GM23338 (cell line): ENCODE results near the gene MAP4K4. TPM values are rescaled to one million over a fixed set of nuclear protein-coding genes. Genes with fewer than 3 reads are reported as not detected.

ENCODE experiments used
- ATAC-seq: fragments of 200-7000 bp; cut with Tn5 transposase; 3 replicates; pipeline ENCODE4 v1.9.1; 2020
- DNase-seq: peaks from one replicate; pipeline ENCODE4 v3.0.0-alpha.2; 2015; ENCODE audit warnings: low spot score
- H2AFZ ChIP-seq: fragments of 200-600 bp; sonication (generic); 2 replicates; pipeline ENCODE4 v1.8.0; 2016; ENCODE audit warnings: antibody characterized with exemption, mild to moderate bottlenecking, moderate library complexity
- H3F3A ChIP-seq: fragments of 200-600 bp; sonication (generic); replicated peaks from 2 replicates; pipeline ENCODE4 v1.8.0; 2017; ENCODE audit warnings: antibody characterized with exemption, mixed run types, low read depth
- H3K27ac ChIP-seq: fragments of 200-600 bp; sonication (generic); 2 replicates; pipeline ENCODE4 v1.6.1; 2016; ENCODE audit warnings: low read depth
- H3K27me3 ChIP-seq: fragments of 200-600 bp; sonication (generic); 2 replicates; pipeline ENCODE4 v1.8.0; 2016; ENCODE audit warnings: mild to moderate bottlenecking, mixed run types, moderate library complexity; ENCODE audit not compliant: insufficient read depth
- H3K36me3 ChIP-seq: fragments of 200-600 bp; sonication (generic); 2 replicates; pipeline ENCODE4 v1.8.0; 2016; ENCODE audit warnings: mild to moderate bottlenecking; ENCODE audit not compliant: insufficient read depth
- H3K4me1 ChIP-seq: fragments of 200-600 bp; sonication (generic); 2 replicates; pipeline ENCODE4 v1.8.0; 2016; ENCODE audit warnings: mild to moderate bottlenecking, moderate library complexity; ENCODE audit not compliant: insufficient read depth
- H3K4me2 ChIP-seq: fragments of 200-600 bp; sonication (generic); 2 replicates; pipeline ENCODE4 v1.7.1; 2017; ENCODE audit warnings: mixed run types
- H3K4me3 ChIP-seq: fragments of 200-600 bp; sonication (generic); 2 replicates; pipeline ENCODE4 v1.6.1; 2016; ENCODE audit warnings: mixed run types
- H3K79me2 ChIP-seq: fragments of 200-600 bp; sonication (generic); replicated peaks from 2 replicates; pipeline ENCODE4 v1.8.0; 2017; ENCODE audit warnings: mild to moderate bottlenecking; ENCODE audit not compliant: insufficient read depth
- H3K9me2 ChIP-seq: fragments of 200-600 bp; sonication (generic); 2 replicates; pipeline ENCODE4 v1.8.0; 2017; ENCODE audit not compliant: insufficient read depth
- H4K20me1 ChIP-seq: fragments of 200-600 bp; sonication (generic); replicated peaks from 2 replicates; pipeline ENCODE4 v1.8.0; 2017; ENCODE audit warnings: mild to moderate bottlenecking; ENCODE audit not compliant: insufficient read depth
- H3K27ac Mint-ChIP-seq: 2 replicates; pipeline ENCODE4 v1.8.0; 2020; ENCODE audit warnings: inconsistent platforms, mild to moderate bottlenecking, moderate library complexity, mixed read lengths
- H3K27me3 Mint-ChIP-seq: 3 replicates; pipeline ENCODE4 v1.8.0; 2022; ENCODE audit warnings: low read depth, mild to moderate bottlenecking, moderate library complexity, mixed read lengths, inconsistent platforms; ENCODE audit not compliant: insufficient read depth, poor library complexity
- H3K36me3 Mint-ChIP-seq: 3 replicates; pipeline ENCODE4 v1.8.0; 2021; ENCODE audit warnings: low read depth, mild to moderate bottlenecking, inconsistent platforms, moderate library complexity, mixed read lengths
- H3K4me1 Mint-ChIP-seq: 3 replicates; pipeline ENCODE4 v1.8.0; 2020; ENCODE audit warnings: mild to moderate bottlenecking, inconsistent platforms, mixed read lengths
- H3K4me3 Mint-ChIP-seq: 3 replicates; pipeline ENCODE4 v1.8.0; 2021; ENCODE audit warnings: moderate library complexity, mild to moderate bottlenecking, inconsistent platforms, mixed read lengths
- H3K9me3 Mint-ChIP-seq: 3 replicates; pipeline ENCODE4 v1.8.0; 2020; ENCODE audit warnings: moderate library complexity, mild to moderate bottlenecking, inconsistent platforms, mixed read lengths
- CREB1 ChIP-seq: fragments of 250-450 bp; sonication (Bioruptor Pico); IDR thresholded peaks from 2 replicates; pipeline ENCODE4 v1.5.0; 2020; ENCODE audit warnings: low read depth, mild to moderate bottlenecking, moderate library complexity
- EZH2 ChIP-seq: fragments of 200-600 bp; sonication (generic); IDR thresholded peaks from one replicate; pipeline ENCODE4 v1.8.0; 2017; ENCODE audit warnings: antibody characterized with exemption, mild to moderate bottlenecking, low read depth; ENCODE audit not compliant: unreplicated experiment
- JUNB ChIP-seq: IDR thresholded peaks from one replicate; pipeline ENCODE4 v1.6.1; 2016; ENCODE audit warnings: antibody characterized with exemption; ENCODE audit not compliant: unreplicated experiment
- NANOG ChIP-seq: IDR thresholded peaks from 2 replicates; pipeline ENCODE4 v1.6.1; 2016; ENCODE audit warnings: antibody characterized with exemption, borderline replicate concordance
- POLR2AphosphoS5 ChIP-seq: IDR thresholded peaks from 2 replicates; pipeline ENCODE4 v1.6.1; 2016; ENCODE audit warnings: antibody characterized with exemption, low read depth
- STAT1 ChIP-seq: IDR thresholded peaks from one replicate; pipeline ENCODE4 v1.6.1; 2016; ENCODE audit warnings: antibody characterized with exemption; ENCODE audit not compliant: unreplicated experiment
- polyA plus RNA-seq: library from polyadenylated mRNA; unstranded; fragments of >200 nt; fragmentation: Nextera tagmentation; extraction: Ambion mirVana; gene quantifications from 2 replicates; pipeline ENCODE4 v1.2.1, GENCODE V29; 2016
- total RNA-seq: library from RNA; depleted of rRNA; stranded (reverse); fragments of >200 nt; shearing (Covaris generic); gene quantifications from 2 replicates; pipeline ENCODE4 v1.2.3, GENCODE V29; 2014
- TF ChIP-seq, protein P1 (sequence below): IDR thresholded peaks from one replicate; pipeline ENCODE4 v1.6.1; 2018; ENCODE audit warnings: antibody characterized with exemption; ENCODE audit not compliant: unreplicated experiment
- TF ChIP-seq, protein P2 (sequence below): IDR thresholded peaks from 2 replicates; pipeline ENCODE4 v1.6.1; 2016; ENCODE audit warnings: antibody characterized with exemption
- TF ChIP-seq, protein P3 (sequence below), 2 experiments: fragments of 200-600 bp in 1 of 2; sonication (generic) in 1 of 2; conservative IDR thresholded peaks; 2 replicates each; pipeline versions ENCODE4 v1.5.1 to v1.6.1; 2016 to 2017; ENCODE audit warnings: antibody characterized with exemption in 2 of 2, low read depth in 2 of 2, mild to moderate bottlenecking in 2 of 2, moderate library complexity in 1 of 2
- TF ChIP-seq, protein P4 (sequence below): fragments of 250-450 bp; sonication (Bioruptor Pico); IDR thresholded peaks from 2 replicates; pipeline ENCODE4 v1.5.0; 2020; ENCODE audit warnings: mild to moderate bottlenecking, moderate library complexity

Gene MAP4K4
- total and polyA plus RNA-seq, 2 experiments from 2014 or later = 34.6 to 99.2 TPM

DNA sequence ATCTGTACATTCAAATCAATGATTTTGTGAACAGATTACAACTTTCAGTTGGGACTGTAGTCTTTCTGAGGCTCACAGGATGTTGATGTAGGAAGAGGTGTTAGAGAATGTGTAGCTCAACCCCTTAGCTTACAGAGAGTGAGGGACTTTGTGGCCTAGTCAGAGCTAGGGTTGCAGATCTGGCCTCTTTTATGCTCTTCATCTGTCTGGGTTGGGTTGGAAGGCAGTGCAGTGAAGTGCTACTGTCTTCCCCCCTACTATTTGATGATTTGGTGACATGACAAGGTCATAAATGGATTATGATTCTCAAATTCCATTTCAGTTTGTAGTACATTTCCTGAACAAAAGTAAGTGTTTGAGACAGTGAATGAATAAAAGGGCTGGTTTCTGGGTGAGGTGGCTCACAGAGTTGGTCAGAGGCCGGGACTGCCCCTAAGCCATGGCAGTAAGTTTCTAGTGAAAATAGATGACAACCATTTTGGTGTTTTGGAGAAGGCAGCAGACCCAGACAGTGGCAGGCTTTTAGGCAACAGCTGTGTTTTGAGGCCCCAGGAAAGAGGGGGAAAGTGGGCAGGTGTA, 21.6 kb downstream of the MAP4K4 start (continued):
- TF ChIP-seq, protein P1, sequence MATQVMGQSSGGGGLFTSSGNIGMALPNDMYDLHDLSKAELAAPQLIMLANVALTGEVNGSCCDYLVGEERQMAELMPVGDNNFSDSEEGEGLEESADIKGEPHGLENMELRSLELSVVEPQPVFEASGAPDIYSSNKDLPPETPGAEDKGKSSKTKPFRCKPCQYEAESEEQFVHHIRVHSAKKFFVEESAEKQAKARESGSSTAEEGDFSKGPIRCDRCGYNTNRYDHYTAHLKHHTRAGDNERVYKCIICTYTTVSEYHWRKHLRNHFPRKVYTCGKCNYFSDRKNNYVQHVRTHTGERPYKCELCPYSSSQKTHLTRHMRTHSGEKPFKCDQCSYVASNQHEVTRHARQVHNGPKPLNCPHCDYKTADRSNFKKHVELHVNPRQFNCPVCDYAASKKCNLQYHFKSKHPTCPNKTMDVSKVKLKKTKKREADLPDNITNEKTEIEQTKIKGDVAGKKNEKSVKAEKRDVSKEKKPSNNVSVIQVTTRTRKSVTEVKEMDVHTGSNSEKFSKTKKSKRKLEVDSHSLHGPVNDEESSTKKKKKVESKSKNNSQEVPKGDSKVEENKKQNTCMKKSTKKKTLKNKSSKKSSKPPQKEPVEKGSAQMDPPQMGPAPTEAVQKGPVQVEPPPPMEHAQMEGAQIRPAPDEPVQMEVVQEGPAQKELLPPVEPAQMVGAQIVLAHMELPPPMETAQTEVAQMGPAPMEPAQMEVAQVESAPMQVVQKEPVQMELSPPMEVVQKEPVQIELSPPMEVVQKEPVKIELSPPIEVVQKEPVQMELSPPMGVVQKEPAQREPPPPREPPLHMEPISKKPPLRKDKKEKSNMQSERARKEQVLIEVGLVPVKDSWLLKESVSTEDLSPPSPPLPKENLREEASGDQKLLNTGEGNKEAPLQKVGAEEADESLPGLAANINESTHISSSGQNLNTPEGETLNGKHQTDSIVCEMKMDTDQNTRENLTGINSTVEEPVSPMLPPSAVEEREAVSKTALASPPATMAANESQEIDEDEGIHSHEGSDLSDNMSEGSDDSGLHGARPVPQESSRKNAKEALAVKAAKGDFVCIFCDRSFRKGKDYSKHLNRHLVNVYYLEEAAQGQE = no peak
- TF ChIP-seq JUNB = no peak

DNA sequence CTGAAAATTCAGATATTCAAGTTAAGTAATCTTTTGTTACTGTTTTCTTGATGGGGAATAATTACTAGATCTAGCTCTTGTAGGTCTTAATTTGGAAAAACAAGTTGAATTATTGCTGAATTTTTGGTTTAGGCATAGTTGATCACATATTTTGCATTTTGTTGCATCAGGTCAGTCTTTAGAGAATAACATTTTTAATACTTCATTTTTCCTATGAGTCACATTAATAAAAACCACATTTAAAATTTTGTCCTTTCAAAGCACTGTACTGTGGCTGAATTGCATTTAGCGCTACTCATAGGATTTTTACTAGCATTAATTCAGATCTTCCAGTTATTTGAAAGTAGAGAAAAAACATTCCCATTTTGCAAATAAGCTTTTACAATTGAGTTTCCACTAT, 23.2 kb downstream of the MAP4K4 start:
- Histone ChIP-seq H3K27ac (no peak overlapping the region), H3K4me1 (peaks cover 38% of the 10 kb centered on the region), H3K4me2 (no peak overlapping the region), H3K36me3 (no peaks in the 10 kb centered on the region), H4K20me1 (peaks cover 57% of the 10 kb centered on the region), H3K4me3 (no peak overlapping the region), H2AFZ (no peak overlapping the region), H3K27me3 (no peaks in the 10 kb centered on the region), H3F3A (no peaks in the 10 kb centered on the region), H3K9me2 (no peaks in the 10 kb centered on the region), H3K79me2 (peaks cover 99% of the 10 kb centered on the region)
- Mint-ChIP-seq H3K36me3 (peaks cover 16% of the 10 kb centered on the region; the same call in 2 of the 3 replicates), H3K27me3 (peaks cover 7% of the 10 kb centered on the region), H3K27ac (0 out of 2 replicates have a peak overlapping the region, but pooled peaks have one; percentile 3), H3K4me3 (no peak overlapping the region), H3K9me3 (no peaks in the 10 kb centered on the region; the same call in 1 of the 3 replicates), H3K4me1 (peaks cover 63% of the 10 kb centered on the region)
- TF ChIP-seq CREB1 (CRISPR knock-in tag) (no peak), POLR2AphosphoS5 (no peak), NANOG (no peak), JUNB (no peak), EZH2 (no peak), STAT1 (no peak)
- TF ChIP-seq, protein P2, sequence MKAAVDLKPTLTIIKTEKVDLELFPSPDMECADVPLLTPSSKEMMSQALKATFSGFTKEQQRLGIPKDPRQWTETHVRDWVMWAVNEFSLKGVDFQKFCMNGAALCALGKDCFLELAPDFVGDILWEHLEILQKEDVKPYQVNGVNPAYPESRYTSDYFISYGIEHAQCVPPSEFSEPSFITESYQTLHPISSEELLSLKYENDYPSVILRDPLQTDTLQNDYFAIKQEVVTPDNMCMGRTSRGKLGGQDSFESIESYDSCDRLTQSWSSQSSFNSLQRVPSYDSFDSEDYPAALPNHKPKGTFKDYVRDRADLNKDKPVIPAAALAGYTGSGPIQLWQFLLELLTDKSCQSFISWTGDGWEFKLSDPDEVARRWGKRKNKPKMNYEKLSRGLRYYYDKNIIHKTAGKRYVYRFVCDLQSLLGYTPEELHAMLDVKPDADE = no peak
- TF ChIP-seq, protein P3, sequence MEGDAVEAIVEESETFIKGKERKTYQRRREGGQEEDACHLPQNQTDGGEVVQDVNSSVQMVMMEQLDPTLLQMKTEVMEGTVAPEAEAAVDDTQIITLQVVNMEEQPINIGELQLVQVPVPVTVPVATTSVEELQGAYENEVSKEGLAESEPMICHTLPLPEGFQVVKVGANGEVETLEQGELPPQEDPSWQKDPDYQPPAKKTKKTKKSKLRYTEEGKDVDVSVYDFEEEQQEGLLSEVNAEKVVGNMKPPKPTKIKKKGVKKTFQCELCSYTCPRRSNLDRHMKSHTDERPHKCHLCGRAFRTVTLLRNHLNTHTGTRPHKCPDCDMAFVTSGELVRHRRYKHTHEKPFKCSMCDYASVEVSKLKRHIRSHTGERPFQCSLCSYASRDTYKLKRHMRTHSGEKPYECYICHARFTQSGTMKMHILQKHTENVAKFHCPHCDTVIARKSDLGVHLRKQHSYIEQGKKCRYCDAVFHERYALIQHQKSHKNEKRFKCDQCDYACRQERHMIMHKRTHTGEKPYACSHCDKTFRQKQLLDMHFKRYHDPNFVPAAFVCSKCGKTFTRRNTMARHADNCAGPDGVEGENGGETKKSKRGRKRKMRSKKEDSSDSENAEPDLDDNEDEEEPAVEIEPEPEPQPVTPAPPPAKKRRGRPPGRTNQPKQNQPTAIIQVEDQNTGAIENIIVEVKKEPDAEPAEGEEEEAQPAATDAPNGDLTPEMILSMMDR (conservative IDR thresholded peaks at IDR 0.05; ENCODE audit: low read depth in 2 of 2) = no peak
- TF ChIP-seq, protein P4, sequence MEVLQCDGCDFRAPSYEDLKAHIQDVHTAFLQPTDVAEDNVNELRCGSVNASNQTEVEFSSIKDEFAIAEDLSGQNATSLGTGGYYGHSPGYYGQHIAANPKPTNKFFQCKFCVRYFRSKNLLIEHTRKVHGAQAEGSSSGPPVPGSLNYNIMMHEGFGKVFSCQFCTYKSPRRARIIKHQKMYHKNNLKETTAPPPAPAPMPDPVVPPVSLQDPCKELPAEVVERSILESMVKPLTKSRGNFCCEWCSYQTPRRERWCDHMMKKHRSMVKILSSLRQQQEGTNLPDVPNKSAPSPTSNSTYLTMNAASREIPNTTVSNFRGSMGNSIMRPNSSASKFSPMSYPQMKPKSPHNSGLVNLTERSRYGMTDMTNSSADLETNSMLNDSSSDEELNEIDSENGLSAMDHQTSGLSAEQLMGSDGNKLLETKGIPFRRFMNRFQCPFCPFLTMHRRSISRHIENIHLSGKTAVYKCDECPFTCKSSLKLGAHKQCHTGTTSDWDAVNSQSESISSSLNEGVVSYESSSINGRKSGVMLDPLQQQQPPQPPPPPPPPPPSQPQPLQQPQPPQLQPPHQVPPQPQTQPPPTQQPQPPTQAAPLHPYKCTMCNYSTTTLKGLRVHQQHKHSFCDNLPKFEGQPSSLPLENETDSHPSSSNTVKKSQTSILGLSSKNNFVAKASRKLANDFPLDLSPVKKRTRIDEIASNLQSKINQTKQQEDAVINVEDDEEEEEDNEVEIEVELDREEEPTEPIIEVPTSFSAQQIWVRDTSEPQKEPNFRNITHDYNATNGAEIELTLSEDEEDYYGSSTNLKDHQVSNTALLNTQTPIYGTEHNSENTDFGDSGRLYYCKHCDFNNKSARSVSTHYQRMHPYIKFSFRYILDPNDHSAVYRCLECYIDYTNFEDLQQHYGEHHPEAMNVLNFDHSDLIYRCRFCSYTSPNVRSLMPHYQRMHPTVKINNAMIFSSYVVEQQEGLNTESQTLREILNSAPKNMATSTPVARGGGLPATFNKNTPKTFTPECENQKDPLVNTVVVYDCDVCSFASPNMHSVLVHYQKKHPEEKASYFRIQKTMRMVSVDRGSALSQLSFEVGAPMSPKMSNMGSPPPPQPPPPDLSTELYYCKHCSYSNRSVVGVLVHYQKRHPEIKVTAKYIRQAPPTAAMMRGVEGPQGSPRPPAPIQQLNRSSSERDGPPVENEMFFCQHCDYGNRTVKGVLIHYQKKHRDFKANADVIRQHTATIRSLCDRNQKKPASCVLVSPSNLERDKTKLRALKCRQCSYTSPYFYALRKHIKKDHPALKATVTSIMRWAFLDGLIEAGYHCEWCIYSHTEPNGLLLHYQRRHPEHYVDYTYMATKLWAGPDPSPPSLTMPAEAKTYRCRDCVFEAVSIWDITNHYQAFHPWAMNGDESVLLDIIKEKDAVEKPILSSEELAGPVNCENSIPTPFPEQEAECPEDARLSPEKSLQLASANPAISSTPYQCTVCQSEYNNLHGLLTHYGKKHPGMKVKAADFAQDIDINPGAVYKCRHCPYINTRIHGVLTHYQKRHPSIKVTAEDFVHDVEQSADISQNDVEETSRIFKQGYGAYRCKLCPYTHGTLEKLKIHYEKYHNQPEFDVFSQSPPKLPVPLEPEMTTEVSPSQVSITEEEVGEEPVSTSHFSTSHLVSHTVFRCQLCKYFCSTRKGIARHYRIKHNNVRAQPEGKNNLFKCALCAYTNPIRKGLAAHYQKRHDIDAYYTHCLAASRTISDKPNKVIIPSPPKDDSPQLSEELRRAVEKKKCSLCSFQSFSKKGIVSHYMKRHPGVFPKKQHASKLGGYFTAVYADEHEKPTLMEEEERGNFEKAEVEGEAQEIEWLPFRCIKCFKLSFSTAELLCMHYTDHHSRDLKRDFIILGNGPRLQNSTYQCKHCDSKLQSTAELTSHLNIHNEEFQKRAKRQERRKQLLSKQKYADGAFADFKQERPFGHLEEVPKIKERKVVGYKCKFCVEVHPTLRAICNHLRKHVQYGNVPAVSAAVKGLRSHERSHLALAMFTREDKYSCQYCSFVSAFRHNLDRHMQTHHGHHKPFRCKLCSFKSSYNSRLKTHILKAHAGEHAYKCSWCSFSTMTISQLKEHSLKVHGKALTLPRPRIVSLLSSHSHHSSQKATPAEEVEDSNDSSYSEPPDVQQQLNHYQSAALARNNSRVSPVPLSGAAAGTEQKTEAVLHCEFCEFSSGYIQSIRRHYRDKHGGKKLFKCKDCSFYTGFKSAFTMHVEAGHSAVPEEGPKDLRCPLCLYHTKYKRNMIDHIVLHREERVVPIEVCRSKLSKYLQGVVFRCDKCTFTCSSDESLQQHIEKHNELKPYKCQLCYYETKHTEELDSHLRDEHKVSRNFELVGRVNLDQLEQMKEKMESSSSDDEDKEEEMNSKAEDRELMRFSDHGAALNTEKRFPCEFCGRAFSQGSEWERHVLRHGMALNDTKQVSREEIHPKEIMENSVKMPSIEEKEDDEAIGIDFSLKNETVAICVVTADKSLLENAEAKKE (CRISPR knock-in tag) = no peak
- ATAC-seq (no peak), DNase-seq (no peak)
